Mesothelial cell of epicardium (in vitro differentiated cells): ENCODE measurements around the gene FIGNL2. TPM values are rescaled to one million over a fixed set of nuclear protein-coding genes. Genes with fewer than 3 reads are reported as not detected.
"Not testable (repeated sequence)": the region's sequence is repeated elsewhere in the genome, so short reads cannot be mapped to it uniquely, and the experiment has no call there.

Source experiments
- DNase-seq, 2 experiments: peaks; one replicate each; pipeline ENCODE4 v3.0.0; 2021; ENCODE audit warnings: low spot score in 2 of 2; ENCODE audit not compliant: unreplicated experiment in 2 of 2
- H3K27ac Mint-ChIP-seq: 2 replicates; pipeline ENCODE4 v1.8.0; 2021; ENCODE audit warnings: mixed read lengths
- H3K27me3 Mint-ChIP-seq: 2 replicates; pipeline ENCODE4 v1.8.0; 2021; ENCODE audit warnings: low read depth, mixed read lengths
- H3K36me3 Mint-ChIP-seq: 2 replicates; pipeline ENCODE4 v1.8.0; 2021; ENCODE audit warnings: mixed read lengths
- H3K4me1 Mint-ChIP-seq: 2 replicates; pipeline ENCODE4 v1.8.0; 2021; ENCODE audit warnings: mixed read lengths
- H3K4me3 Mint-ChIP-seq: 2 replicates; pipeline ENCODE4 v1.8.0; 2021; ENCODE audit warnings: mild to moderate bottlenecking, moderate library complexity, mixed read lengths
- H3K9me3 Mint-ChIP-seq: 2 replicates; pipeline ENCODE4 v1.8.0; 2021; ENCODE audit warnings: mixed read lengths
- CTCF ChIP-seq: fragments of 200-600 bp; sonication (generic); IDR thresholded peaks from one replicate; pipeline ENCODE4 v1.5.0; 2021; ENCODE audit warnings: antibody characterized with exemption; ENCODE audit not compliant: unreplicated experiment
- total RNA-seq: library from RNA; stranded (reverse); gene quantifications from 3 replicates; pipeline ENCODE4 v1.2.1, GENCODE V29; 2021

The FIGNL2 gene
- total RNA-seq, 1 donor from 2014 or later, result 5.2 TPM

- Mint-ChIP-seq H3K4me1 (no peaks in the 10 kb centered on the region), H3K9me3 (no peaks in the 10 kb centered on the region)
These were observed 50.0 kb downstream of the FIGNL2 start for GRCh38 chr12:51798501-51798900.

GRCh38 chr12:51798051-51798450 lies 50.5 kb downstream of the FIGNL2 start:
- not testable (repeated sequence) for H3K4me1 Mint-ChIP-seq, H3K9me3 Mint-ChIP-seq, H3K36me3 Mint-ChIP-seq, H3K27ac Mint-ChIP-seq, DNase-seq, H3K27me3 Mint-ChIP-seq, H3K4me3 Mint-ChIP-seq

More at GRCh38 chr12:51798501-51798900, 50.0 kb downstream of the FIGNL2 start:
- no peak for DNase-seq
- Mint-ChIP-seq H3K27ac (no peak overlapping the region), H3K4me3 (no peak overlapping the region), H3K36me3 (no peaks in the 10 kb centered on the region), H3K27me3 (no peaks in the 10 kb centered on the region)
- TF ChIP-seq CTCF, result no peak

DNA sequence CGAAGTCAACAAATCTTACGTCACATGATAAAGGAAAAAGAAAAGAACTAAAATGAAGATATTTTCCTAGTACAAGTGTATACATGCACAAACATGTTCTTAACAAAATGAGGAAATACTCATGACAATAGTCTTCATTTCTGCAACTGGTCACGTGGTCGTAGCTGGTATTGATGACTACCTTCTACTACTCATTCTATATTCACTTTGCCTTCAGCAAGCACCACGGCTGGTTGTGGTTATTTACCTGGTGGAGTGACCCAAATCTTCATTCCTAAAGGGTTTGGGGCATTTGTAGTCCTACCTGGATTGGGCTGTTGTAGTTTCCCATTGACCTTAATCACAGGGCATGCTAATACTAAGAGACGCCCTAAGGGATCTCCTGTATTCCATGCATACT lies 51.2 kb downstream of the FIGNL2 start:
- no peaks in the 10 kb centered on the region for H3K27me3 Mint-ChIP-seq
- H3K27ac Mint-ChIP-seq, result no peak overlapping the region
- H3K4me1 Mint-ChIP-seq, result no peaks in the 10 kb centered on the region
- H3K36me3 Mint-ChIP-seq, result peaks cover 2% of the 10 kb centered on the region
- DNase-seq, result no peak
- TF ChIP-seq CTCF, result no peak
- no peaks in the 10 kb centered on the region for H3K9me3 Mint-ChIP-seq
- no peak overlapping the region for H3K4me3 Mint-ChIP-seq

DNA sequence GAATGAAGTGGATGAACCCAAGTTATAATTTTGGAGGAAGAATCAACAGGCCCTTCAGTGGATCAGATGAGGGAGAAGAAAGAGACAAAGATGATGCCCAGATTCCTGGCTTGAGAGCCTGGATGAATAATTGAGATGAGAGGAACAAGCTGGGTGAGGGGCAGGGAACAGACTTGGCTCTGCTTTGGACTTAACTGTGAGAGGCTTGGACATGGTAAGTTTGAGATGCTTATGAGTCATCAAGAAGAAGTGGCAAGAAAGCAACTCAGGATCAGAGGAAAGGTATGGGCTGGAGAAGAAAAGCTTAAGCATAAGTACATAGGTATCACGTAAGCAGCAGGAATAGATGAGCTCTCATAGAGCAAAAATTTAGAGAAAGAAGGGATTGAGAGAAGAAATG lies 55.3 kb downstream of the FIGNL2 start:
- Mint-ChIP-seq H3K27me3 (no peaks in the 10 kb centered on the region), H3K27ac (no peak overlapping the region), H3K4me1 (no peaks in the 10 kb centered on the region), H3K9me3 (no peaks in the 10 kb centered on the region), H3K4me3 (no peak overlapping the region), H3K36me3 (peaks cover 4% of the 10 kb centered on the region)
- TF ChIP-seq CTCF, result no peak
- no peak for DNase-seq

DNA sequence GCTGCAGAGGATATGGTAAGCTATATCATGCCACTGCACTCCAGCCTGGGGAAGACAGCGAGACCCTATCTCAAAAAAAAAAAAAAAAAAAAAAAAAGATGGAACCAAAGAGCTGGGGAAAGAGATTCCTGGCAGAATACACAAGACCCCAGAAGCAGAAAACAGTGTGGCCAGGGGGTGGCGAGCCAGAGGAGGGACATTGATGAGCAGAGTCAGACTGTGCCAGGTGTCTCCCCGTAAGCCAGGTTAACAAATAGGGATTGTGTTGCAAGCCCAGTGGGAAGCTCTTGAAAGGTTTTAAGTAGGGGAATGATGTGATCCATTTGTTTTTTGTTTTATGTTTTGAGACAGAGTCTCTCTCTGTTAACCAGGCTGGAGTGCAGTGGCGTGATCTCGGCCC lies 56.1 kb downstream of the FIGNL2 start:
- H3K4me3 Mint-ChIP-seq, result no peak overlapping the region
- H3K27ac Mint-ChIP-seq, result no peak overlapping the region
- H3K9me3 Mint-ChIP-seq, result no peaks in the 10 kb centered on the region
- TF ChIP-seq CTCF, result no peak
- no peak for DNase-seq
- no peaks in the 10 kb centered on the region for H3K4me1 Mint-ChIP-seq
- peaks cover 4% of the 10 kb centered on the region for H3K36me3 Mint-ChIP-seq
- no peaks in the 10 kb centered on the region for H3K27me3 Mint-ChIP-seq

- H3K9me3 Mint-ChIP-seq, result no peaks in the 10 kb centered on the region
- H3K4me1 Mint-ChIP-seq, result no peaks in the 10 kb centered on the region
- TF ChIP-seq CTCF, result no peak
- no peak for DNase-seq
- H3K36me3 Mint-ChIP-seq, result peaks cover 4% of the 10 kb centered on the region
- H3K4me3 Mint-ChIP-seq, result no peak overlapping the region
- H3K27me3 Mint-ChIP-seq, result no peaks in the 10 kb centered on the region
- no peak overlapping the region for H3K27ac Mint-ChIP-seq
These were observed 59.6 kb downstream of the FIGNL2 start for GRCh38 chr12:51788876-51789275.
